Measurements from ENCODE around the gene RPTN. TPM values are rescaled to one million over a fixed set of nuclear protein-coding genes. Genes with fewer than 3 reads are reported as not detected.
A peak's percentile ranks its signal among the peaks of the same experiment; 100 is the strongest.

Gene RPTN
- total RNA-seq, 6 experiments from 2014 or later: not detected

DNA sequence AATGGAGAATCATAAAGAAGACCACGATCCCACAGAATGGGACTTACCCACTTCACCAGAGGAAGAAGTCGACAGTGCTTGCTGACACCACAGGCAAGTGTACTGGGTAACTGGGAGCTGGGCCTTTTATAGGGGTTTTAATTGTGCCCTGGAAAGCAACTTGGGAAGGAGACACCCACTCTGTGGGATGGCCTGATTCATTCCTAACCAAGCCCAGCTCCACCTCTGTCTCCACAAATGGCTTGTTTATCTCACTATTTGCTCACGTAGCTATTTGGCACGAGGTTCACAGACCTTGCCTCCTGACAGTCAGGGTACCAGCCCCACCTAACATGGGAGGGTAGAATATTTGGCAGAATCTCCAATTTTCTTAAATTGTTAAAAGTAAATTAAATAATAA, 43.7 kb downstream of the RPTN start, which contains the start of gene TCHH:
Gene TCHH (minus strand): TSS at position 101 of the 400 bp plus-strand sequence. CDS start 1,364 bp downstream, outside the sequence.
- Mint-ChIP-seq H3K27me3 (ENCODE audit: insufficient read depth) (peaks cover 18% of the 10 kb centered on the region), H3K27ac (no peak within 1 kb of the TSS), H3K4me1 (ENCODE audit: low read depth) (no peaks in the 10 kb centered on the region), H3K9me3 (no peaks in the 10 kb centered on the region), H3K4me3 (no peak within 1 kb of the TSS), H3K36me3 (ENCODE audit: low read depth) (no peaks in the 10 kb centered on the region)
- TF ChIP-seq, protein P1, sequence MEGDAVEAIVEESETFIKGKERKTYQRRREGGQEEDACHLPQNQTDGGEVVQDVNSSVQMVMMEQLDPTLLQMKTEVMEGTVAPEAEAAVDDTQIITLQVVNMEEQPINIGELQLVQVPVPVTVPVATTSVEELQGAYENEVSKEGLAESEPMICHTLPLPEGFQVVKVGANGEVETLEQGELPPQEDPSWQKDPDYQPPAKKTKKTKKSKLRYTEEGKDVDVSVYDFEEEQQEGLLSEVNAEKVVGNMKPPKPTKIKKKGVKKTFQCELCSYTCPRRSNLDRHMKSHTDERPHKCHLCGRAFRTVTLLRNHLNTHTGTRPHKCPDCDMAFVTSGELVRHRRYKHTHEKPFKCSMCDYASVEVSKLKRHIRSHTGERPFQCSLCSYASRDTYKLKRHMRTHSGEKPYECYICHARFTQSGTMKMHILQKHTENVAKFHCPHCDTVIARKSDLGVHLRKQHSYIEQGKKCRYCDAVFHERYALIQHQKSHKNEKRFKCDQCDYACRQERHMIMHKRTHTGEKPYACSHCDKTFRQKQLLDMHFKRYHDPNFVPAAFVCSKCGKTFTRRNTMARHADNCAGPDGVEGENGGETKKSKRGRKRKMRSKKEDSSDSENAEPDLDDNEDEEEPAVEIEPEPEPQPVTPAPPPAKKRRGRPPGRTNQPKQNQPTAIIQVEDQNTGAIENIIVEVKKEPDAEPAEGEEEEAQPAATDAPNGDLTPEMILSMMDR (IDR thresholded peaks at IDR 0.05): no peak
- DNase-seq: no peak

DNA sequence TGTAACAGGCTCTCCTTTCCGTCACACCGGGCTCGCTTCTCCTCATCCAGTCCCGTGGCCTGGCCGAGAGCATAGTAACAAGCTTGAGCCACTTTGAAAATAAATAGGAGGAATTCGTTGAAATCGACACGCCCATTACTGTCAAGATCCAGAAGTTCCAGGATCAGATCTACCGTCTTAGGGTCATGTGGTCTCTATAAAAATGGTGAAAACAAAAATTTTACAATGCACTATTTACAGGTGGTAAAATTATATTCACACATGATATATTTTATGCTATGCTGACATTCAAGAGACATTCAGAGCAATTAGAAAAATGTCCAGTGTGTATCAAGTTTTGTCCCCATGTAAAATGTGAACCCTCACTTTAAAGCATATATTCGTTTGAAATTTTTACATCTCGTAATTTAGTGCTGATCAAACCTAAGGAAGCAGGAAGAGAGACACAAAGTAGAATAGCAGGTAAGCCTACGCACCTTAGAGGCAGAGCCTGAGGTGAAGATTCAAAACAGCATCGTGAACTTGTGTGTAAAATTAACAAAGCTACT, 46.1 kb downstream of the RPTN start:
- peaks cover 16% of the 10 kb centered on the region for H3K27me3 Mint-ChIP-seq (ENCODE audit: insufficient read depth)
- no peaks in the 10 kb centered on the region; the same call in 1 of the 2 replicates for H3K36me3 Mint-ChIP-seq (ENCODE audit: low read depth)
- no peaks in the 10 kb centered on the region for H3K4me1 Mint-ChIP-seq (ENCODE audit: low read depth)
- H3K9me3 Mint-ChIP-seq: peaks cover 6% of the 10 kb centered on the region; the same call in 1 of the 2 replicates
- DNase-seq: no peak
- H3K27ac Mint-ChIP-seq: no peak overlapping the region
- TF ChIP-seq, protein P1 (IDR thresholded peaks at IDR 0.05): no peak
- no peak overlapping the region for H3K4me3 Mint-ChIP-seq

- Mint-ChIP-seq H3K27ac (no peak overlapping the region), H3K4me1 (ENCODE audit: low read depth) (no peaks in the 10 kb centered on the region), H3K27me3 (ENCODE audit: insufficient read depth) (peaks cover 23% of the 10 kb centered on the region), H3K4me3 (no peak overlapping the region), H3K9me3 (peaks cover 12% of the 10 kb centered on the region), H3K36me3 (ENCODE audit: low read depth) (no peaks in the 10 kb centered on the region; the same call in 1 of the 2 replicates)
- TF ChIP-seq, protein P1 (IDR thresholded peaks at IDR 0.05): no peak
- DNase-seq: no peak
These were observed 46.7 kb downstream of the RPTN start for GRCh38 chr1:152112101-152112884.

GRCh38 chr1:152111515-152111968, 47.5 kb downstream of the RPTN start:
- no peak for DNase-seq

DNA sequence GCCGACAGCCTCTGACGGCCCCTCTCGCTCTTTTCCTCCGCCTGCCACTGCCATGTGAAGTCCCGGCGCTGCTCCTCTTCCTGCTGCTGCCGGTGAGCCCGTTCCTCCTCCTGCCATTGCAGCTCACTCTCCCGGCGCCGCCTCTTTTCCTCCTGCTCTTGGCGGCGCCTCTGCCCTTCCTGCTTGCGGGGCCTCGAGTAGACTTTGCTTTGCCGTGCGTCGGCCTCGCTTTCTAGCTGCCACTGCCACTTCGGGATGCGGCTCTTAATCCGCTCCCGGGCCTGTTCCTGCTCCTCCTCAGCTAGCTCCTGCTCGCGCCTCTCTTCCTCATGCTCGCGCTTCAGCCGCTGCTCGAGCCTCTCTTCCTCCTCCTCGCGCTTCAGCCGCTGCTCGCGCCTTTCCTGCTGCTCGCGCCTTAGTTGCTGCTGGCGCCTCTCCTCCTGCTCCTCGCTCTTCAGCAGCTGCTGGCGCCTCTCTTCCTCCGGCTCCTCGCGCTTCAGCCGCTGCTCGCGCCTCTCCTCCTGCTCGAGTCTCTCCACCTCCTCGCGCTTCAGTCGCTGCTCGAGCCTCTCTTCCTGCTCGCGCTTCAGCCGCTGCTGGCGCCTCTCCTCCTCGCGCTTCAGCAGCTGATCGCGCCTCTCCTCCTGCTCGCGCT, 48.0 kb downstream of the RPTN start:
- Mint-ChIP-seq H3K4me3 (no peak overlapping the region), H3K27me3 (ENCODE audit: insufficient read depth) (peaks cover 20% of the 10 kb centered on the region), H3K36me3 (ENCODE audit: low read depth) (no peaks in the 10 kb centered on the region; the same call in 1 of the 2 replicates), H3K9me3 (peaks cover 12% of the 10 kb centered on the region), H3K27ac (no peak overlapping the region), H3K4me1 (ENCODE audit: low read depth) (no peaks in the 10 kb centered on the region)
- DNase-seq: peak; percentile 10
- TF ChIP-seq, protein P1 (IDR thresholded peaks at IDR 0.05): no peak

More at GRCh38 chr1:152111515-152111968, 47.5 kb downstream of the RPTN start:
- H3K4me3 Mint-ChIP-seq: no peak overlapping the region
- peaks cover 12% of the 10 kb centered on the region for H3K9me3 Mint-ChIP-seq
- no peaks in the 10 kb centered on the region; the same call in 1 of the 2 replicates for H3K36me3 Mint-ChIP-seq (ENCODE audit: low read depth)
- peaks cover 25% of the 10 kb centered on the region for H3K27me3 Mint-ChIP-seq (ENCODE audit: insufficient read depth)
- TF ChIP-seq, protein P1 (IDR thresholded peaks at IDR 0.05): no peak
- H3K4me1 Mint-ChIP-seq (ENCODE audit: low read depth): no peaks in the 10 kb centered on the region
- H3K27ac Mint-ChIP-seq: no peak overlapping the region
